PC-9 (cell line): ENCODE measurements around the gene TRIM36. TPM values are rescaled to one million over a fixed set of nuclear protein-coding genes. Genes with fewer than 3 reads are reported as not detected.

Experiments used
- BruUV-seq: library from RNA; stranded (reverse); fragments of 400-500 nt; replicated peaks from 2 replicates; lab custom pipeline; 2021; lab: Mats Ljungman, UMichigan
- CTCF ChIA-PET: fragments of 300-600 bp; sonication (Branson Sonifier 250); formaldehyde crosslinking; loops from one replicate; lab custom pipeline; 2022; ENCODE audit warnings: antibody characterized with exemption; lab: Charles Lee
- POLR2A ChIA-PET: fragments of 300-600 bp; sonication (Branson Sonifier 250); formaldehyde crosslinking; loops from one replicate; lab custom pipeline; 2022; ENCODE audit warnings: antibody characterized with exemption; ENCODE audit not compliant: unreplicated experiment; lab: Charles Lee
- DNase-seq, 2 experiments: peaks; one replicate each; pipeline versions ENCODE4 v3.0.0 to v3.0.0-alpha.2; 2015 to 2022; ENCODE audit warnings: mixed read lengths in 1 of 2
- H2AFZ ChIP-seq: fragments of 200-600 bp; sonication (generic); 2 replicates; pipeline ENCODE4 v1.8.1; 2017; ENCODE audit warnings: antibody characterized with exemption
- H3F3A ChIP-seq: fragments of 200-600 bp; sonication (generic); 2 replicates; pipeline ENCODE4 v1.8.1; 2017; ENCODE audit warnings: antibody characterized with exemption, mild to moderate bottlenecking, low read depth; ENCODE audit not compliant: insufficient read depth
- H3K27ac ChIP-seq: fragments of 200-600 bp; sonication (generic); 2 replicates; pipeline ENCODE4 v1.6.1; 2016; ENCODE audit warnings: mixed run types
- H3K27me3 ChIP-seq: fragments of 200-600 bp; sonication (generic); 2 replicates; pipeline ENCODE4 v1.6.1; 2016; ENCODE audit warnings: low read depth, mixed run types; ENCODE audit not compliant: insufficient read depth
- H3K36me3 ChIP-seq: fragments of 200-600 bp; sonication (generic); 2 replicates; pipeline ENCODE4 v1.6.1; 2016; ENCODE audit warnings: low read depth, mixed run types
- H3K4me1 ChIP-seq: fragments of 200-600 bp; sonication (generic); replicated peaks from 2 replicates; pipeline ENCODE4 v1.6.1; 2016; ENCODE audit warnings: mixed run types; ENCODE audit not compliant: insufficient read depth
- H3K4me2 ChIP-seq: fragments of 200-600 bp; sonication (generic); 2 replicates; pipeline ENCODE4 v1.6.1; 2017; ENCODE audit warnings: mixed run types
- H3K4me3 ChIP-seq: fragments of 200-600 bp; sonication (generic); 2 replicates; pipeline ENCODE4 v1.6.1; 2016; ENCODE audit warnings: mixed run types
- H3K79me2 ChIP-seq: fragments of 200-600 bp; sonication (generic); 2 replicates; pipeline ENCODE4 v1.6.1; 2017; ENCODE audit warnings: low read depth, mixed run types
- H3K9me2 ChIP-seq: fragments of 200-600 bp; sonication (generic); 2 replicates; pipeline ENCODE4 v1.8.1; 2017; ENCODE audit warnings: mild to moderate bottlenecking; ENCODE audit not compliant: insufficient read depth
- H3K9me3 ChIP-seq: fragments of 200-600 bp; sonication (generic); 2 replicates; pipeline ENCODE4 v1.8.1; 2016; ENCODE audit warnings: low read depth; ENCODE audit not compliant: insufficient read depth
- H4K20me1 ChIP-seq: fragments of 200-600 bp; sonication (generic); 2 replicates; pipeline ENCODE4 v1.8.1; 2017; ENCODE audit not compliant: insufficient read depth
- CTCF ChIP-seq: fragments of 200-600 bp; sonication (generic); conservative IDR thresholded peaks from 2 replicates; pipeline ENCODE4 v1.6.1; 2017; ENCODE audit warnings: mixed run types, antibody characterized with exemption, mild to moderate bottlenecking, moderate library complexity
- EZH2 ChIP-seq: fragments of 200-600 bp; sonication (generic); IDR thresholded peaks from 2 replicates; pipeline ENCODE4 v1.8.0; 2017; ENCODE audit warnings: antibody characterized with exemption, low read depth
- intact Hi-C: fragments of 100-400 bp; cut with micrococcal nuclease; formaldehyde crosslinking; loops from one replicate; pipeline ENCODE4 v1.10.0; 2022; ENCODE audit not compliant: unreplicated experiment
- total RNA-seq: library from RNA; stranded (reverse); gene quantifications from 2 replicates; pipeline ENCODE4 v1.2.3, GENCODE V29; 2021

Gene TRIM36
- total RNA-seq, 1 experiment from 2014 or later, result 0.22 TPM

- H4K20me1 ChIP-seq, result no peaks in the 10 kb centered on the region
- no peak overlapping the region for H2AFZ ChIP-seq
- TF ChIP-seq CTCF (no peak), EZH2 (no peak)
- H3K27ac ChIP-seq, result no peak overlapping the region
- ChIA-PET CTCF (no interaction called here), POLR2A (no interaction called here)
- no peaks in the 10 kb centered on the region for H3K79me2 ChIP-seq
- H3K36me3 ChIP-seq, result no peaks in the 10 kb centered on the region
- no peaks in the 10 kb centered on the region for H3K9me3 ChIP-seq
- no peaks in the 10 kb centered on the region for H3K4me1 ChIP-seq
- H3K9me2 ChIP-seq, result no peaks in the 10 kb centered on the region
- H3F3A ChIP-seq, result no peaks in the 10 kb centered on the region
- no peak for DNase-seq
- H3K27me3 ChIP-seq, result peaks cover 5% of the 10 kb centered on the region; the same call in 1 of the 2 replicates
- no peak overlapping the region for H3K4me3 ChIP-seq
- BruUV-seq, result no TSS peak
- intact Hi-C loops, result no loop called here
- H3K4me2 ChIP-seq, result no peak overlapping the region
Observed at GRCh38 chr5:115165790-115166189, 3.9 kb downstream of the TRIM36 start.

GRCh38 chr5:115160975-115161475 is 8.7 kb downstream of the TRIM36 start:
- Histone ChIP-seq H3K4me1 (no peaks in the 10 kb centered on the region), H3K4me2 (no peak overlapping the region), H2AFZ (no peak overlapping the region), H3K79me2 (no peaks in the 10 kb centered on the region), H3K4me3 (no peak overlapping the region), H3K9me3 (no peaks in the 10 kb centered on the region), H3K9me2 (no peaks in the 10 kb centered on the region), H3K36me3 (no peaks in the 10 kb centered on the region), H3F3A (no peaks in the 10 kb centered on the region), H3K27ac (no peak overlapping the region), H4K20me1 (no peaks in the 10 kb centered on the region), H3K27me3 (no peaks in the 10 kb centered on the region)
- ChIA-PET CTCF (no interaction called here), POLR2A (no interaction called here)
- no TSS peak for BruUV-seq
- TF ChIP-seq CTCF, result no peak
- TF ChIP-seq EZH2, result no peak
- no peak for DNase-seq
- intact Hi-C loops, result no loop called here

- Histone ChIP-seq H3K27me3 (no peaks in the 10 kb centered on the region), H3K27ac (no peak overlapping the region), H3K9me2 (peaks cover 5% of the 10 kb centered on the region; the same call in 1 of the 2 replicates), H2AFZ (no peak overlapping the region), H3K36me3 (no peaks in the 10 kb centered on the region), H3K4me2 (no peak overlapping the region), H3K9me3 (no peaks in the 10 kb centered on the region), H3K79me2 (no peaks in the 10 kb centered on the region), H3K4me3 (no peak overlapping the region), H3F3A (no peaks in the 10 kb centered on the region), H4K20me1 (no peaks in the 10 kb centered on the region), H3K4me1 (no peaks in the 10 kb centered on the region)
- no TSS peak for BruUV-seq
- ChIA-PET CTCF (no interaction called here), POLR2A (no interaction called here)
- DNase-seq, result no peak
- intact Hi-C loops, result no loop called here
- no peak for TF ChIP-seq EZH2
- no peak for TF ChIP-seq CTCF
Observed at GRCh38 chr5:115151208-115151805, 18.4 kb downstream of the TRIM36 start.
